T47D (cell line): ENCODE results near the gene NCR2.

Experiments
- DNase-seq, 2 experiments: peaks; one replicate each; pipeline versions ENCODE4 v3.0.0 to v3.0.0-alpha.2; 2011 to 2012; ENCODE audit warnings: low read depth in 1 of 2, low spot score in 1 of 2
- JUND ChIP-seq: IDR thresholded peaks from 2 replicates; pipeline ENCODE4 v1.6.1; 2012; ENCODE audit warnings: low read depth
- in situ Hi-C: cut with HindIII; loops from 2 replicates; pipeline ENCODE4 v1.10.0; 2016; ENCODE audit warnings: low sequenced_read_pairs, low pct_unique_long_range_greater_than_20kb

The NCR2 gene

DNA sequence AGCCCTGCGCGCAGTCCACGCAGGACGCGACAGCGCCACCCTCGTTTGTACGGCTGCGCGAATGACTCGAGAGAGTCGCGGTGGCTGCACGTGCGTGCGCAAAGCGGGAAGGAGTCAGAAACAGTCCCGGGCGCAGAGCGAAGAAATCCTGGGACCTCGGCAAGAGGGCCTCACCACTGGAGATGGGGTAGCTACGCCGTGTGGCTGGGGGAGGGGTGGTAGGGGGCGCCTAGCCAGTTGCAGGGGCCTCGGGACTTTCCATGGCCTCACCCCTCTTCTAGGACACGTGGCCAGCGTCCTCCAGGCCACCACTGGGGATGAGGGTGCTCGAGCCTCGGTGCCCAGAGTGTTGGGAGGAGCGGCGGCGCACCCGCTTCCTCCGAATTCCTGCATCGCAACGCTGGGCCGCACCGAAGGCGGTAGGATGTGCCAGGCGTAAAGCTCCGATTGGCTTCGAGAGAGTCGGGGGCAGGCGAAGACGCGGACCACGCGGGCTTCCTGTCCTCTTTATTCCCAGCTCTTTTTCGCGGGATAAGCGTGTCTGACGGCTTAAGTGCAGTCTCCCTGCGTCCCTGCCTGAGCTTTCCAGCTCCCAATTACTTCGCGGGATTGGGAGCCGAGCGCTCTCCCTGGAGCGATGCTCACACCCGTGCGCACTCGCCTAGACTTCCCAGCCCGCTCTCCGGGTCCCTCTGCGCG lies 38.7 kb downstream of the NCR2 start:
- in situ Hi-C loops = no loop called here
- no peak for TF ChIP-seq JUND
- no peak for DNase-seq

DNA sequence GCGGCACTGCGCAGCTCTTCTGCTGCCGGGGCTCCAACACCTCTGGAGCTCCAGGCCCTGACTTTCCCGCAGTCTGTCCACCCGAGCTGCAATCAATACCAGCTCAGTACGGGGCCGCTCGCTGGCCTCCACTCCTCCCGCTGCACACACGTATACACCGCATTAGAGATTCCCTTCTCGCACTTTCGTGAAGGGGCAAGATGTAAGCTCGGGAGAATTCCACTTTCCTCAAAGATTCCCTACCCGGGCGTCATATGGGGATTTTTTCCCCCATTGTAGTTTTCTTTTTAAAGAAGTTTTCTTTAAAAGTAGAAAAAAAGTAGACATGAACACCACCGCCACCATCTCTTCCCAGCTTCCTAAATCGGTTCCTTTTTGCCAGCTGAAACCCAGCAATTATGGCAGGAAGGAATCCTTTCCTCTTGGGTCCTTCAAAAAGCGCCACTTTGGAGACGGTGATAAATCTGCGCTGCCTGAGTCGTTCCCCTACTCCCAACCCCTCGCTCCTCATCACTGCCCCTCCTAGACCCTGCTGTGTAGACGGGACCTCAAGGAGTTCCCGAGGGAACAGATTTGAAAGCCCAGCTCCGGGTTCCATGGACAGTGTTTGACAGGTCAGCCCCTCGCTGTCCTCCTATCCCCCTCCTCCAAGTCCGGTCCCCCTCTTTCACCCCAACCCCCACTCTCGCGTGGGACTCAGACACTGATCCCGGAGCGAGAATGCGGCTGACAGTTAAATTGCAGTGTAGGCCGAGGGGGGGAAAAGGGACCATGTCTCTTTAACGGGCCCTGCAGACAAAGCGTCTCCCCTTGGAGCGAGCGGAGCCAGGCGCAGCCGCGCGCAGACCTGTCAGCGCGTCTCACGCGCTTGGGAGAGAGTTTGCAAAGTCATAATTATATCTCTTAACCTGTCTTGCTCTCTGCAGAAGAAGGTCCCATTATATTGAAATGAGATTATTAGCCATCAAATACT lies 39.5 kb downstream of the NCR2 start:
- in situ Hi-C loops = no loop called here
- no peak for DNase-seq
- no peak for TF ChIP-seq JUND

GRCh38 chr6:41375598-41376151 lies 40.3 kb downstream of the NCR2 start:
- no peak for TF ChIP-seq JUND
- no peak for DNase-seq
- in situ Hi-C loops = no loop called here

- in situ Hi-C loops = no loop called here
- no peak for TF ChIP-seq JUND
- DNase-seq = no peak
Observed at GRCh38 chr6:41376176-41376575, 40.8 kb downstream of the NCR2 start.

DNA sequence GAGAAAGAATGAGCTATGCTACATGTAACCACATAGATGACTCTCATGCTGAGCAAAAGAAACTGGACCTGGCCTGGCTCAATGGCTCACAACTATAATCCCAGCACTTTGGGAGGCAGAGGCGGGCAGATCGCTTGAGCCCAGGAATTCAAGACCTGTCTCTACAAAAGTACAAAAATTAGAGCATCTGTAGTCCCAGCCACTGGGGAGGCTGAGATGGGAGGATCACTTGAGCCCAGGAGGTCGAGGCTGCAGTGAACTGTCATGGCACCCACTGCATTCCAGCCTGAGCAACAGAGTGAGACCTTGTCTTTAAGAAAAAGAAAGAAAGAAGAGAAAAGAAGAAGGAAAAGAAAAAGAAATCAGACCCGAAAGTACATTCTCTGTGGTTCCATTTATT lies 41.7 kb downstream of the NCR2 start:
- TF ChIP-seq JUND = no peak
- in situ Hi-C loops = no loop called here
- DNase-seq = no peak

DNA sequence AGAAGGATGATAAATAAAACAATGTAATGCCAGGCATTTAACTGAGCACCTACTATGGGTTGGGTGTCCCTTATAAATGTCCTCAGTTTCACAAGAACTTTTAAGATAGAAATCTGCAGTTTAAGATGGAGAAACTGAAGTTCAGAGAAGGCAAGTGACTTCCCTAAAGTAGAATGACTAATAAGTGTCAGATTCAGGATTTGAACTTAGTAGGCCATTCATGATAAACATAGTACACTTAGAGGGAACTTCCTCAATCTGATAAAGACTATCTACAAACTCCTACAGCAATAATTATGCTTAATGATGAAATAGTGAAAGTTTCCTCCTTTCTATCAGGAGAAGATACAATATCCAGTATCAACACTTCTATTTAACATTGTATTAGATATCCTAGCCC lies 43.9 kb downstream of the NCR2 start:
- TF ChIP-seq JUND = no peak
- in situ Hi-C loops = no loop called here
- DNase-seq = no peak

DNA sequence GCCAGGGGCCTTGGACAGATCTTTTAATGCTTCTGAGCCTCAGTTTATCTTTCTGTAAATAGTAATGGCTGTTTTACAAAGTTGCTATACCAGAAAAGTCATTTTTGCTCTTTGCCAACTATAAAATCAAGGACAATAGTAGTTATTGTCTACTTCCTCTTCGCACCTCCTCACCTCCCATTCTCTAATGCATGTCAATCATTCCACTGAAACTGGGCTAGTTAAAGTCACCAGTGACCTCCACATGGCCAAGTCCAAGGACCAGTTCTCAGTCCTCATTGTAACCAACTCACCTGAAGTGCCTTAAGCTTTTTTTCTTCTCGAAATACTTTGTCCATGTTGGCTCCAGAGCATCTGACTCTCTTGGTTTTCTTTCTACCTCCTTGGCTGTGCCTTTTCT lies 51.2 kb downstream of the NCR2 start:
- TF ChIP-seq JUND = no peak
- in situ Hi-C loops = no loop called here
- DNase-seq = no peak

- in situ Hi-C loops = no loop called here
- no peak for DNase-seq
- TF ChIP-seq JUND = no peak
Observed at GRCh38 chr6:41392246-41392645, 56.8 kb downstream of the NCR2 start.

GRCh38 chr6:41396335-41396734 lies 60.9 kb downstream of the NCR2 start:
- DNase-seq = peak in 1 of 2 experiments; percentile 4
- in situ Hi-C loops = no loop called here
- TF ChIP-seq JUND = no peak

GRCh38 chr6:41399424-41399823 lies 64.0 kb downstream of the NCR2 start:
- in situ Hi-C loops = no loop called here
- TF ChIP-seq JUND = no peak
- no peak for DNase-seq
